NCI-H187 treated with DMSO at 0.1 percent for 48 hours (cell line): ENCODE measurements around the gene ACSL1.
"Not testable (repeated sequence)": the region's sequence is repeated elsewhere in the genome, so short reads cannot be mapped to it uniquely, and the experiment has no call there.

ENCODE experiments used
- DNase-seq: peaks from one replicate; lab custom pipeline; 2025; lab: John Stamatoyannopoulos, UW

Gene ACSL1

DNA sequence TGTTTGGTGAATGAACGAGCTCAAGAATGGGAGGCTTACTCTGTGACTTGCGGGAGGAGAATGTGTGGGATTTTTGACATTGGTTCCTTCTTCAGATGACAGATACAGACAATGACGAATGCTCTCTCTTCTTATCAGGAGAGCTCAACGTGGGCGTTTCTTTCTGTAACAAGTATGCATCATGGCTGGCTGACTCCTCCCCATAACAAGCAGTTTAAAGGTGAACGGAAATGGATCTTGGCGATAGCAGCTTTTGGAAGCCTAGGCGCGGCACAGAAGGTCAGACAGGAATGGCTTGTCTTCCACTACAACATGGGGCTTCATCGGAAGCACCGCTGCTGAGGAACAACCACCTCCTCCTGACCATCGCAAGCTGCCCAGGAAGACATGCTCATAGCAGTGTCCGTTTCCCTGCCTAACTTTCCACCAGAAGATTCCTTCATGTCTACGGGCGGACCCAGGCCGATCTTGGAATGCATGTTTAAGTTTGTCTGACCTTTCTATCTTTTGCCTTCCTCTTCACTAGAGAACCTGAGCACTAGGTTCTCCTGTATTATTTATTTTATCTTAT, 18.3 kb upstream of the ACSL1 start:
- no peak for DNase-seq

DNA sequence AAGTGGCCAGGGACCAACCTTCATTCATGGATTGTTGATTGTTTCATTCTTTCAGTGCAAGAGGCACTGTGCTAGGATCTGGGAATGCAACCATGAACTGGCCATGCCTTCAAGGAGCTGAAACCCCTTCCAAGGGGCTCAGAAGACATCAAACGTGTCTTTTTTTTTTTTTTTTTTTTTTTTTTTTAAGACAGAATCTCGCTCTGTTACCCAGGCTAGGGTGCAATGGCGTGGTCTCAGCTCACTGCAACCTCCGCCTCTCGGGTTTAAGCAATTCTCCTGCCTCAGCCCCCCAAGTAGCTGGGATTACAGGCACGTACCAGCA, 13.3 kb upstream of the ACSL1 start:
- not testable (repeated sequence) for DNase-seq

- no peak for DNase-seq
Observed at GRCh38 chr4:184838249-184839074, 12.7 kb upstream of the ACSL1 start.

- no peak for DNase-seq
Observed at GRCh38 chr4:184836613-184837012, 10.8 kb upstream of the ACSL1 start.

- no peak for DNase-seq
Observed at GRCh38 chr4:184833046-184833838, 7.5 kb upstream of the ACSL1 start.

DNA sequence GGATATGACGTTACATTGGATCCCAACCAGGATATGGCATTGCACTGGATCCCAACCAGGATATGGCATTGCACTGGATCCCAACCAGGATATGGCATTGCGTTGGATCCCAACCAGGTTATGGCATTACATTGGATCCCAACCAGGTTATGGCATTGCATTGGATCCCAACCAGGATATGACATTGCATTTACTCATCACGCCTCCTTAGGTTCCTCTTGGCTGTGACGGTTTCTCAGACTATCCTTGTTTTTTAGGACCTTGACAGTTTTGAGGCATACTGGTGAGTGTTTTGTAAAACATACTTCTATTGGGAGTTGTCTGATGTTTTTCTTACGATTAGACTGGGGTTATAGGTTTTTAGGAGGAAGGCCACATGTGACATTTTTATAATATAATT, 5.4 kb upstream of the ACSL1 start:
- no peak for DNase-seq

DNA sequence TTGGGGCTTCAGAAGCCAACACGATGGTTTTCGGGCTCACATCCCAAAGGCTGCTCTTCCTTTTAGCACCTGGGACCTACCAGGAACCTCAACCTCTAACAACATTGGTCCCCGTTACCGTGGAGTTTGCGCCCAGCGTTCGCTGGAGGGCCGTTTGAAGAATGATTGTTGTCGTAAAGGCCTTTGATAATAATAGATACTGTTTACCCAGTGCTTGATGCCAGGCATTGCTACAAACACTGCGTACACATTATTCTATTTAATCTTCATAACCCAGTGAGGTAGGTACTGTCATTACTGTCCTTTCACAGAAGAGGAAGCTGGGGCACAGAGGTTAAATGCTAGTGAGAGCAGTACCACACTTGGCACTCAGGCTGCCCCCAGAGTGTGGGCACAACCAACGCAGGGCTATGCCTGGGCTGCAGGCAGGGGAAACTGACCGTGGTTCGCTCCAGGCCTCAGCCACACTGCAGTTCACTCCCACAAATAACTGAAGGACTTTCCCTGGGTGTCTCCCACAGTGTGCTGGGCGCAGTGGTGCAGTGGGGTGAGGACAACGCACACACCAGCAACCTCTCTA, 1.0 kb upstream of the ACSL1 start:
- DNase-seq, result no peak

DNA sequence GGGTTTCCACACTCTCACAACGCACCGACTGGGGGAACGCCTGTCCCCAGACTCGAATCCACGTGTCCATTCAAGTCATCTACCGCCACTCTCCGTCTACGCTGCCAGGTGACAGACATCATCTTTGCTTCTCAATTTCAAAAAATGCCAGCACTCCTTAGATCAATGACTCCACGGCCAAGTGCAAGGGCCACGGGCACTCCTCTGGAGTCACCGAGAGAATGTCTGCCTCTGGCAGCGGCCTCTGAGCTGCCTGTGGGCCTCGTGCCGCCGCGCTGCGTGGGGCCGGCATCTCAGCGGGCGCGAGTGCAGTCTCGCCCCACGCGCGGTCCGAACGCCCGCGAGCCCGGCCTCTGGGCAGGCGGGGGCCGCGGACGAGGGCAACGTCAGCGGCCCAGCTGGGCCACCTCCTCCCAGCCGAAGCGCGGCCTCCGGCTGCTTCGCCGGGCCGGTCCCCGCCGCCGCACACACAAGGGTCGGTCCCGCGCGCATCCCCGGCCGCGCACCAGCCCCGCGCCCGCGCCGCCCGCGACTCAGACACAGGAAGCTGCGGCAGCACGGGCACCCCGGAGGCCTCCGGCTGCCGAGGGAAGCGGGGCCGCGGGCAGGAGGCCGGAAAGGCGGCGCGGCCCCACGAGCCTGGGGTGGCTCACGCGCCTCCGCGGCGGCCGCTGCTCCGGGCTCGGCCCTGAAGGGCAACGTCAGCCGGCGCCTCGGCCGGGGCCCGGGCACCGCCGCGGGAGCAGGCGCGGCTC, 450 bp downstream of the ACSL1 start:
- DNase-seq, result no peak

DNA sequence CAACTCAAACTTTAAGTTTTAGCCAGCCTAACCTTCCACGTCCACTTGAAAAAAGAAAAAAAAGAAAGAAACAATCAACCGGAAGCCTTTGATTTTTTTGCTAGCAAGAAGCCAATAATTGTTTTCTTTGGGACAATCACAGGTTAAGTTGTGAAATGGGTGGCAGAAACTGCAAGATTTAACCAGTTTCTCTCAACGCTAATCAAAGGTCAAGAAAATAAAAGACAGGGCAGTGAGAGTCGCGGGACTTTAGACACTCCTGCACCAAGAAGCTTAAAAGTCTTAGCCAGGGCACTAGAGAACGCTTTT, 1.0 kb downstream of the ACSL1 start:
- no peak for DNase-seq

- DNase-seq, result no peak
Observed at GRCh38 chr4:184824081-184824775, 1.5 kb downstream of the ACSL1 start.

DNA sequence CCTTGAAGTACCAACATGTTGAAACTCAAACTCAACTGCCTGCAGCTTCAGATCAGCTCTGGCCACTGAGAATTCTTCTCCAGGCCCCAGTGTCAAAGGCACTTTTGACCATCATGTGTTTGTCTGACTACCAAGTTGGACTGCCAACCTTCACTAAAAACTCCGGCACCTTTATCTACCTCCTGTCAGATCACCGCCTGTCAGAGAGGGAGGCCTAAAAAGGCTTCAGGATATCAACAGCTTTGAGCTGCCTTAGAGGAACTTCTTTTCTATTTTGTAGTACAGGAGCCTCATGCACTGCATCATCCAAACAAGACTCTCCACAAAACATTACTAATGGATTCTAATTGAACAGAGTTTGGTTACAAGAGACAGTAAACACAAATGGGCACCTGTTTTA, 2.8 kb downstream of the ACSL1 start:
- no peak for DNase-seq

DNA sequence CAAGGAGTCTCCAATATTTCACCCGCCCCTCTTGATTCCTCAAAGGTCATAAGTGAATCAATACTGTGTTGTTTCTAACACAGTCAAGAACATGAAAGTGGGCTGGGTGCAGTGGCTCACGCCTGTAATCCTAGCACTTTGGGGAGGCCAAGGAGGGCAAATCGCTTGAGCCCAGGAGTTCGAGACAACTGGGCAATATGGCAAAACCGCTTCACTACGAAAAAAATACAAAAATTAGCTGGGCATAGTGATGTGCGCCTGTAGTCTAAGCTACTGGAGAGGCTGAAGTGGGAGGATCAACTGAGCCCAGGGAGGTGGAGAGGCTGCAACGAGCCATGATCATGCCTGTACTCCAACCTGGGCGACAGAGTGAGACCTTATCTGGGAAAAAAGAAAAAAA, 3.4 kb downstream of the ACSL1 start:
- no peak for DNase-seq

- no peak for DNase-seq
Observed at GRCh38 chr4:184821242-184821641, 4.5 kb downstream of the ACSL1 start.

DNA sequence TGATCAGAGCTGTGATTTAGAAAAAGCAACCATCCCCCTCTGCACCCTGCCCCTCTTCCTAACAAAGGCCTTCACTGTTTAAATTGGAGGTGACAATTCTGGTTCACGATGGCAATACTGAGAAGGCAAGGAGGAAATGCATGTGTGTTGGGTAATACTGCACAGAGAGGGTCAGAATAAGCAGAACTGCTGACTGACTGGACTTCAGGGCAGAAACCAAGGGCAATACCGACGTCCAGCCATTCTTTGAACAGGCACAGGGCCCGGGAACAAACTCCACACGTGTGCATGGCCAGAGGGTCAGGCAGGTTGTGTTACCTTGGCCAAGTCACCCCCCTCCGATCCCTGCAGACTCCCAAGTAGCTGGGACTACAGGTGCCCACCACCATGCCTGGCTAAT, 6.0 kb downstream of the ACSL1 start:
- DNase-seq, result no peak

DNA sequence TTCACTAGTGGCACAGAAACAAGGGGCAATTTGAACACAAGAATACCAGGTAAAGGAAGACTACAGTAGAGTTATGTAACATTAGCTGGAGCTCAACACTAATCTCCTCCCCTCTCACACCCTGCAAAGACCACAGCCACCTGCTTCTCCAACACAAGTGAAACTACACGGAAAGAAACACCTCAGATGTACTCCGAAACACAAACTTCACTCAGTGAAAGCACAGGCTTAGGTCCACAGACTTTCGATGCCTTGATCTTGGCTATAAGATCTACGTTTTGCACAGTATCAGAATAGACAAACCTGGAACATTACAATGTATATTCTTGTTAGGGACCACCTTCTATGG, 7.6 kb downstream of the ACSL1 start:
- DNase-seq, result no peak

DNA sequence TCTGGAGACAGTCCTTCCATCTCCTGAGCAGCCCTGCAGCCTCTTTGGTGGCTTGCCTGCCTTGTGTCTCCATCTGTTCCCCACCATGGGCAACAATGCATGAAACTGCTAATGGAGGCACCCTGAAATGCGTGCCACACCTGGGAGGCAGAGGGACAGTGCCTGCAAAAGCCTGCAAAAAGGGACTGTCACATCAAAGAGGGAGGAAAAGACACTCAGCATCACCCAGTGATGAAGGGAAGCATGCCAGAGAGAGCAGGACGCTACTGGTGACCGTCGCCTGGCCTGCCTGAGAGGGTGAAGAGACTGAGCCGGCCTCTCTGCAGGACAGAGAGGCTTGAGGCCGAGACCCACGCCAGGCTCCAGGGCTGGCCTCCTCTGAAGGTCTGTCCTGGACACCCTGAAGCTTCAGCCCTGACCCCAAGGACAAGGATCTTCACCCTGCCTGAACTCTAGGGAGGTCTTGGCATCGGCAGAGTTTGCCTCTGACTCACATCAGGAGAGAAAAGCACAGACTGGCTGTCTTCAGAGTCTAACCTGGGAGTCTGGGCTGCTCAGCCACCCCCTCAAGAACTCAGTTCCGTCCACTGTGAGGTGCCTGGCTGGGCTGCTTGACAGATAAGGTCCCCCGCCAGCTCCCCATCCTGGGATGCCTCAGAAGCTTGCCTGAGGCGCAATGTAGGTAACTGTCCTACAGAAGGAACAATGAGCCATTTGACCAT, 8.1 kb downstream of the ACSL1 start:
- no peak for DNase-seq

DNA sequence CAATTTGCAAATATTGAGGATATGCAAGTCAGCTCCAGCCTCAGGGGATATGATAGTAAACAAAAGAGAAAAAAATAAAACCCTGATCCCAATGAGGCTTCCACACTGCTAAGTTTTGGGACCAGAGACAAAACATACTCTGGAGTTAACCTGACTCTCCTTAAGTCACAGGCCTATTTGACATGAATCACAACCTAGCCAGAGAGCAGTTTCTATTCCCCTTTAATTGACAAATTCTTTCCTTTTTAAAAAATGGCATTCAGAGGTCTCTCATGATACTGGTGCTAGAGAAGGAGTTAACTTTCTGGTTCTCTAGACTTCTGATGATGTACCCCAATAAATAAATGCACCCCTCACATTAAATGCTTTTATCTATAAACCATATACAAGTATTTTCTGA, 8.8 kb downstream of the ACSL1 start:
- DNase-seq, result no peak

DNA sequence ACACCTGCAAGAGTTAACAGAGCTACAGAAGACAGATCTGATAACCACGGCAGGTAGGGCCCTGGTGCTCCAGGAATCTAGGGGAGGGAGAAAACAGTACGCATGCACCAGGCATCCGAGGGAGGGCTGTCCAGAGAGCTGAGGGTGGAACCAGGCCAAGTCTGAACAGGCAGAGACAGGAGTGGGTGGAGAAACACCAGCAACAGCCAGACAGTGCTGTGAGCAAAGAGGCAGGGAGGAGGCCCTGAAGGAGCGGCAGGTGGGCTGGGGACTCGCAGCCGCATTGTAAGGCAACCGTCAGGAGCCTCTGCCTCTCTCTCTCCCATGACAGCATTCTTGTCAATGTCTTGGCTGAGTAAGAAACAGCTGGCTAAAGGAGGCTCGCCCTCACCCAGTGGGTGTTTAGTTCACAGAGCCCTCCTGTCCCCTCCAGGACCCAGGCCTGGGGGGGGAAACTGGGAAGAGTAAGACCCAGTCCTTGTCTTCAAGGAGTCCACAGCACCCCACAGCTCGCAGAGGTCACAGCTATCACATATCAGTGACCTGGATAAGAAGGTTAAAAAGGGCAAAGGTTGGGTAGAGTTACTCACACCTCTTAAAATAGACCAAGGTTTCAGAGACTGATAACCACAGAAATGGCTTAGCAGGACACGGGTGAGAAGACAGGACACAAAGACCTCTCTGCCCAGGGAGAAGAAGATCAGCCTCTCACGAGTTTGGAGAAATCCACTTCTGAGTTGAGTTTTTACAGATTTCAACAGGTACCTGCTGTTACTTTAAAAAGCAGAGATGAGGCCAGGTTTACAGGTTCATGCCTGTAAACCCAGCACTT, 10.5 kb downstream of the ACSL1 start:
- DNase-seq, result peak; percentile 90

- no peak for DNase-seq
Observed at GRCh38 chr4:184814686-184815045, 11.1 kb downstream of the ACSL1 start.

GRCh38 chr4:184812651-184813181, 13.1 kb downstream of the ACSL1 start:
- no peak for DNase-seq
